Aorta (tissue), 5 donors: ENCODE measurements around the gene IGLL5. TPM values are rescaled to one million over a fixed set of nuclear protein-coding genes. Genes with fewer than 3 reads are reported as not detected.
"Not testable (repeated sequence)": the region's sequence is repeated elsewhere in the genome, so short reads cannot be mapped to it uniquely, and the experiment has no call there.

ENCODE experiments used
- ATAC-seq: fragments of 200-7000 bp; cut with Tn5 transposase; one replicate; pipeline ENCODE4 v1.9.1; 2022; ENCODE audit warnings: moderate library complexity; ENCODE audit not compliant: low FRiP score
- DNase-seq, 2 donors: peaks; one replicate each; pipeline ENCODE4 v3.0.0-alpha.2; 2020
- H3K27ac ChIP-seq, 2 donors: one replicate each; pipeline ENCODE4 v1.5.1; 2013; ENCODE audit warnings: low read length in 2 of 2, mild to moderate bottlenecking in 2 of 2, moderate library complexity in 2 of 2, control low read depth in 1 of 2, inconsistent platforms in 1 of 2, low read depth in 1 of 2
- H3K27me3 ChIP-seq, 2 donors: one replicate each; pipeline ENCODE4 v1.6.1; 2013; ENCODE audit warnings: control low read depth in 1 of 2, low read length in 1 of 2, mild to moderate bottlenecking in 1 of 2, moderate library complexity in 1 of 2; ENCODE audit not compliant: insufficient read depth in 2 of 2, control insufficient read depth in 1 of 2
- H3K36me3 ChIP-seq, 2 donors: one replicate each; pipeline ENCODE4 v1.6.1; 2013; ENCODE audit warnings: control low read depth in 1 of 2, low read length in 1 of 2, mild to moderate bottlenecking in 1 of 2; ENCODE audit not compliant: insufficient read depth in 2 of 2, control insufficient read depth in 1 of 2
- H3K4me1 ChIP-seq, 2 donors: one replicate each; pipeline ENCODE4 v1.6.1; 2013; ENCODE audit warnings: low read length in 2 of 2, control low read depth in 1 of 2, mild to moderate bottlenecking in 1 of 2, moderate library complexity in 1 of 2; ENCODE audit not compliant: insufficient read depth in 2 of 2, control insufficient read depth in 1 of 2
- H3K4me3 ChIP-seq, 2 donors: one replicate each; pipeline ENCODE4 v1.5.1; 2013; ENCODE audit warnings: low read length in 2 of 2, control low read depth in 1 of 2, mild to moderate bottlenecking in 1 of 2
- H3K9me3 ChIP-seq: one replicate; pipeline ENCODE4 v1.6.1; 2013; ENCODE audit warnings: mild to moderate bottlenecking, low read length; ENCODE audit not compliant: control insufficient read depth
- WGBS, 2 donors: extraction: QIAGEN DNeasy Blood & Tissue Kit; methylation state at CpG; one replicate each; pipeline ENCODE4 v1.1.7; 2013; 5-methylcytosine and 5-hydroxymethylcytosine counted together
- intact Hi-C, 2 donors: fragments of 100-400 bp; cut with DNase I; formaldehyde crosslinking; loops; one replicate each; pipeline versions ENCODE4 v1.14.2 to v1.15.0; 2022
- polyA plus RNA-seq, 2 donors: library from polyadenylated mRNA; stranded (reverse); fragments of 200-250 nt; gene quantifications; one replicate each; pipeline ENCODE4 v1.2.3, GENCODE V29; 2013
- total RNA-seq, 2 donors: library from RNA; stranded (reverse); fragmentation: NEBNext Ultra II Directional; extraction: Animal tissue kit (Norgen Biotek cat#: 25700); gene quantifications; one replicate each; pipeline ENCODE4 v1.2.1, GENCODE V29; 2021
- donor health status: healthy with polysubstance abuse.
- donor health status: Bipolar disorder and iron deficiency.
- donor health status: DM: no; HTN: no; CAD: no.
- donor health status: DM: no; HTN: no; CAD: no.
- donor health status: DM: yes; HTN: yes; CAD: no.

IGLL5 gene
- total and polyA plus RNA-seq, 4 donors = 0.51 to 6.1 (median 2.0) TPM

DNA sequence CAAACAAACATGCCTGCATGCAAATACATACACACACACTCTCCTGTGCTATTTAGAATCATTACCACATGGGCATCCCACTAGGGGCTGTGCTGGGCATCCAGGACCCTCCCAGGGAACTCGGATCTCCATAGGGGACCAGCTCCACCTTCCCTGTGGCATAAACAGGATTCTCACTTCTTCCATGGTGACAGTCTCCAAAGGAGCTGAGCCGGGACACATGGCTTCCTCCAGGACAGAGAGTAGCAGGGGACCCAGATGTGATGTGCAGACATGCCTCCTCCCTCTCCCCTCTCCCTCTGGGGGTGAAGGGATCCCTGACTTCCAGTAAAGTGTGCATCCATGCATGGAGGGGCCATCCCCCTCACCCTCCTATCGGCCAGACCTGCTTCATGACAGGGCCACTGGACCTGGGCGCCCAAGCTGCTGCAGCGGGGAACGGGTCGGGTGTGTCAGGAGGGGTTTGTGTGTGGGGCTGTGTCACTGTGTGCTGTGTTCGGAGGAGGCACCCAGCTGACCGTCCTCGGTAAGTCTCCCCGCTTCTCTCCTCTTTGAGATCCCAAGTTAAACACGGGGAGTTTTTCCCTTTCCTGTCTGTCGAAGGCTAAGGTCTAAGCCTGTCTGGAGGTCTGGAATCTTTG, 33.4 kb downstream of the IGLL5 start:
- intact Hi-C loops = no loop called here
- H3K4me3 ChIP-seq = no peak overlapping the region
- ATAC-seq (no peak), DNase-seq (peak in 1 of 2 donors; percentile 13)
- H3K9me3 ChIP-seq = no peaks in the 10 kb centered on the region
- 77 to 85% methylated on average over 12 to 13 of the region's 13 CpGs for WGBS, 2 donors
- no peak overlapping the region for H3K27ac ChIP-seq
- no peaks in the 10 kb centered on the region for H3K27me3 ChIP-seq
- no peaks in the 10 kb centered on the region for H3K4me1 ChIP-seq
- H3K36me3 ChIP-seq = no peaks in the 10 kb centered on the region

DNA sequence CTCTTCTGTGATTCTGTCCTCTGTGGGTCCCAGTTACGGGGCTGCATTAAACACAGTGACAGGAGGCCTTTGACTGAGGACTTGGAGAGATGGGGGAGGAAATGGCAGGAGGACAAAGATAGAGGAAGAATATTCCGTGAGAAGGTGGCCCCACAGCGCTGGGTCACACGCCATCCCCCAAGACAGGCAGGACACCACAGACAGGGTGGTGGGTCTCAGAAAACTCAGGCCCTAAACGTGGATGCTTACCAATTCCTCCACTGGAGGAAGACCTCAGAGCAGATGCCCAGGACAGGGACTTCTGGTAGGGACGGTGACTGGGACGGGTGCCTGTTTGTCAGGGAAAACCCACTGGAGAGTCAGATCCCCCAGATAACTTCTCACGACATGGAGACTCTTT, 34.0 kb downstream of the IGLL5 start:
- no peaks in the 10 kb centered on the region for H3K36me3 ChIP-seq
- no peaks in the 10 kb centered on the region for H3K9me3 ChIP-seq
- WGBS, 2 donors = 79 to 81% methylated on average over 8 of the region's 8 CpGs
- intact Hi-C loops = no loop called here
- DNase-seq (no peak), ATAC-seq (no peak)
- no peaks in the 10 kb centered on the region for H3K27me3 ChIP-seq
- H3K4me1 ChIP-seq = no peaks in the 10 kb centered on the region
- H3K4me3 ChIP-seq = no peak overlapping the region
- H3K27ac ChIP-seq = no peak overlapping the region

DNA sequence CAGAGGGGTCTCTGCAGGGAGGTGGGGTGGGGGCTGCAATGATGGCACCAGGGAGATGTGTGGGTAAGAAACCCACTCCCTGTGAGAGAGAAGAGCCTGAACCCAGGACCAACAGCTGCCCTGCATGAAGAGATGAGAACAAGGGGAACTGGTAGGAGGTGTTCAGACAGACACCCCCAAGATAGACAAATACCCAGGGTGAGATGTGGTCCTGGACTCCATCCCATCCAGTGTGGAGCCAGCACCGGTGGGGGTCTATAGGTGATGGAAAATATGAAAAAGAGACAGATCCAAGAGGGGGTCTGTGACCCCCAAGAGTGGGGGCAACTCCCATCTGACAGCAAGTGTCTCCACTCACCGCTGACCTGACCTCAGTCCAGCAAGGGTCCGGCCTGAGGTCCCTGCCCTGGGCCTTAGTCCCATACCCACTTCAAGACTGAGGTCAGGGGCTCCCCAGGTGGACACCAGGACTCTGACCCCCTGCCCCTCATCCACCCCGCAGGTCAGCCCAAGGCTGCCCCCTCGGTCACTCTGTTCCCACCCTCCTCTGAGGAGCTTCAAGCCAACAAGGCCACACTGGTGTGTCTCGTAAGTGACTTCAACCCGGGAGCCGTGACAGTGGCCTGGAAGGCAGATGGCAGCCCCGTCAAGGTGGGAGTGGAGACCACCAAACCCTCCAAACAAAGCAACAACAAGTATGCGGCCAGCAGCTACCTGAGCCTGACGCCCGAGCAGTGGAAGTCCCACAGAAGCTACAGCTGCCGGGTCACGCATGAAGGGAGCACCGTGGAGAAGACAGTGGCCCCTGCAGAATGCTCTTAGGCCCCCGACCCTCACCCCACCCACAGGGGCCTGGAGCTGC, 34.7 kb downstream of the IGLL5 start:
- H3K27ac ChIP-seq, H3K4me1 ChIP-seq, H3K27me3 ChIP-seq, H3K9me3 ChIP-seq, H3K4me3 ChIP-seq, H3K36me3 ChIP-seq, ATAC-seq, intact Hi-C loops: not testable (repeated sequence)
- peak in 1 of 2 donors; percentile 36 for DNase-seq
- 82 to 90% methylated on average over 14 to 16 of the region's 16 CpGs for WGBS, 2 donors

DNA sequence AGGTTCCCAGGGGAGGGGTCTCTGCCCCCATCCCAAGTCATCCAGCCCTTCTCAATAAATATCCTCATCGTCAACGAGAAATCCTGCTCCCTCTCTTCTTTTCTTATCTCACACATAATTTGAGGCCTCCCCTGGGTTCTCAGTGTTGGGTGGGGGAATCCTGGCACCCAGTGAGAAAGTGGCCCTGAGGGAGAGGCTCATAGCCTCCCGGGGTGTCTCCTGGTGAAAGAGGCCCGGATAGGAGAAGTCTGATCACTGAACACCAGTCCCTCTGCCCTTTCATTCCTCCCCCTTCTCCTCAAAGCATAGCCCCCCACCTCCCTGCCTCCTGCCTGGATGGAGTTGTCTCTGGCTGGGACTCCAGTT, 35.3 kb downstream of the IGLL5 start:
- no peak for ATAC-seq
- H3K36me3 ChIP-seq = no peaks in the 10 kb centered on the region
- 79 to 92% methylated on average over 4 of the region's 4 CpGs for WGBS, 2 donors
- H3K4me1 ChIP-seq = no peaks in the 10 kb centered on the region
- intact Hi-C loops = no loop called here
- no peak overlapping the region for H3K27ac ChIP-seq
- peak in 1 of 2 donors; percentile 28 for DNase-seq
- H3K9me3 ChIP-seq = no peaks in the 10 kb centered on the region
- no peaks in the 10 kb centered on the region for H3K27me3 ChIP-seq
- H3K4me3 ChIP-seq = no peak overlapping the region

DNA sequence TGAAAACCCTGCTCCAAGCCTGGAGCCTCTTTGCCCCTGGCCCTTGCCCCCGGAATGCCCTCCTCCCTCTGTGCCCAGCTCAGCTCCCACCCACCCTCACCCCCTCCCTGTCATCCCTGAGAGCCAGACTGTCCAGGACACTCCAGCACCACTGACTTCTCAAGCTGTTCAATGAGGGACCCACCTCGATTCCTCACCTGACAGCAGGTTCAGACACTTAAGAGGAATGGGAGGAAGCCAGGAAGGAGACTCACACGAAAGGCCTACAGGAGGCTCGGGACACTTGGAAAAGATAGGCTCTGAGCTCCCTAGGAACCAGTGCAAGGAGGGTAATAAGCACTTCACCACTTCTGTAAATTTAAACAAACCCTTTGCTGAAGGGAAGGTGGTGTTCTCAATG, 35.8 kb downstream of the IGLL5 start:
- 89 to 92% methylated on average over 4 of the region's 4 CpGs for WGBS, 2 donors
- DNase-seq = peak in 1 of 2 donors; percentile 6

DNA sequence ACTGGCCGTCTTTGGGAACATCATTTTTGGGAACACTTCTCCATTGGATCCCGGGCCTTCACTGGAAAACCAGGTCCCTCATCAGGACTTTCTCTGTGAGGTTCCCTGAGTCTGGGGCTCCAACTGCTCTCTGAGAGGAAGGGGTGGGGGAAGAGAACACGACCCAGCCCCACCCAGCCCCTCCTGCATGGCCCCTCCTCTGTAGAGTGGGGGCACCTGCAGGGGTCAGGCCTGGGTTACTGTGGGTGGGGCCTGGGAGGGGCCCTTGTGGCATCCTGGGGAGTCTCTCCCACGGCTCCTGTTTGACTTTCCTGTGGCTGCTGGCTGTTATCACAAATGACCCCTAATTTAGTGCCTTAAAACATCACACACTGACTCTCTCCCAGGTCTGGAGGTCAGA, 36.3 kb downstream of the IGLL5 start:
- no peaks in the 10 kb centered on the region for H3K4me1 ChIP-seq
- H3K4me3 ChIP-seq = no peak overlapping the region
- DNase-seq (peak in 1 of 2 donors; percentile 9), ATAC-seq (no peak)
- intact Hi-C loops = no loop called here
- no peaks in the 10 kb centered on the region for H3K27me3 ChIP-seq
- H3K36me3 ChIP-seq = no peaks in the 10 kb centered on the region
- 71 to 87% methylated on average over 3 to 4 of the region's 4 CpGs for WGBS, 2 donors
- no peaks in the 10 kb centered on the region for H3K9me3 ChIP-seq
- H3K27ac ChIP-seq = no peak overlapping the region

More for the DNA sequence above, 35.8 kb downstream of the IGLL5 start:
- H3K27me3 ChIP-seq = no peaks in the 10 kb centered on the region
- no peak overlapping the region for H3K4me3 ChIP-seq
- no peaks in the 10 kb centered on the region for H3K9me3 ChIP-seq
- no peak for ATAC-seq
- no peak overlapping the region for H3K27ac ChIP-seq
- H3K36me3 ChIP-seq = no peaks in the 10 kb centered on the region
- intact Hi-C loops = no loop called here
- H3K4me1 ChIP-seq = no peaks in the 10 kb centered on the region

DNA sequence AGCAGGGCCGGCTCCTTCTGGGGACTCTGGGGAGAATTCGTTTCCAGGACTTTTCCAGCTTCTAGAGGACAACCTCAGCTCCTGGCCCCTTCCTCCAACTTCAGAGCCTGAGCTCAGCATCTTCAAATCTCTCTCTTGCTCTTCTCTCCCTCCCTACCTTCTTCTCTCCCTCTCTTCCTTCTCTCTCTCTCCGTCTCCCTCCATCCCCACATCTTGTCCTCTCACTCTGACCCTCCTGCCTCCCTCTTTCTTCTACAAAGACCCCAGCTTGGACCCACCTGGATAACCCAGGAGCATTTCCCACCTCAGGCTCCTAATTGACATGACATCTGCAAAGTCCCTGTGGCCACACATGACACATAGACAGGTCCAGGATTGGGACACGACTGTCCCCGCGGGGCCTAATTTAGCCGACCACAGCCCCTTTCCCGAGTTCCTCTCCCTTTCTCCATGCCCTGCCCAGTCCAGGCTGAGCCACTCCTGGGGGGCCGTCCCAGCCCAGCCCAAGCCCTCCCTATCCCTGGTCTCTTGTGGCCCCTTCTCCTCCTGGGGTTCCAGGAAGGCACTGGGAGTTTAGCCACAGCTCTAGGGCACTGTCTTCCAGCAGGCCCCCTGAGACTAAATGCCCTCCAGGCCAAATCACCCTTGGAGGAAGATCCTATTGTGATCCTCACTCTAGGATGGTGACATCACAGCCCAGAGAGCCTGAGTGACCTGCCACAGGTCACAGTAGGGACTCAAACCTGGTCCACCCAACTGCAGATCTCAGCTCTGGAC, 36.9 kb downstream of the IGLL5 start:
- WGBS, 2 donors = 82% methylated on average over 9 of the region's 9 CpGs
- intact Hi-C loops = no loop called here
- no peaks in the 10 kb centered on the region for H3K36me3 ChIP-seq
- H3K4me3 ChIP-seq = no peak overlapping the region
- H3K4me1 ChIP-seq = no peaks in the 10 kb centered on the region
- no peaks in the 10 kb centered on the region for H3K9me3 ChIP-seq
- no peaks in the 10 kb centered on the region for H3K27me3 ChIP-seq
- no peak overlapping the region for H3K27ac ChIP-seq
- ATAC-seq (no peak), DNase-seq (peak in 1 of 2 donors; percentile 25)

DNA sequence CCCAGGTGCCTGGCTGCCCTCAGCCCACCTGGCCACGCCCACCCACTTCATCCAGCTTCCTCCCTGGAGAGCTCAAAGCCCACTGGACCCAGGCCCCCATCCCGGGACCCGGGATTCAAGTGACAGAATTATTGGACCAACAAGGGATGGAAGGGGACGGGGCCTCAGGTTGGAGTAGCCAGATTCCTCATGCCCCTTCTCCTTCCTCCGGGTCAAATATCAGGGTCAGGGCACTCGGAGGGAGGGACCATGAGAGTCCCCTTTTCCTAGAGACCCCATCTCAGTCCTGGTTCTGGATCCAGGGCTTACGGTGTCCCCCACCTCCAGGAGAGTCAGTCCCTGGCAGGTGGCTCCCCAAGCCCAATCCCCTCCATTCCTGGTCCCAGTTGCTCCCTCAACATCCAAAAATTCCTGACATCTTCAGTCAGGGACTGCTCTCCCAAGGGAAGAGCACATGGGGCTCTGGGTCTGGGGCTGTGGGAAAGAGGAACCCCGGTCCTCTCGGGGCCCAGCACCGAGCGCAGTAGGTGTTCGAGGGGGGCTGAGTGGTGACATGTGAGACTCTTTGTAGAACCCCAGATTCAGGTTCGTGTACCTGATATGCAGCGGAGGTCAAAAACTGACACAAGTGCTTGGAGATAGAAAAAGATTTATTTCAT, 37.7 kb downstream of the IGLL5 start:
- no peaks in the 10 kb centered on the region for H3K4me1 ChIP-seq
- no peaks in the 10 kb centered on the region for H3K36me3 ChIP-seq
- intact Hi-C loops = no loop called here
- H3K27ac ChIP-seq = no peak overlapping the region
- no peaks in the 10 kb centered on the region for H3K9me3 ChIP-seq
- 75 to 77% methylated on average over 14 of the region's 14 CpGs for WGBS, 2 donors
- H3K27me3 ChIP-seq = no peaks in the 10 kb centered on the region
- no peak overlapping the region for H3K4me3 ChIP-seq
- DNase-seq (peak in 1 of 2 donors; percentile 41), ATAC-seq (no peak)
